ENCODE data around the gene TWIST1.

Gene TWIST1

GRCh38 chr7:19097165-19098055 lies 20.0 kb downstream of the TWIST1 start:
- no peak for FAIRE-seq

DNA sequence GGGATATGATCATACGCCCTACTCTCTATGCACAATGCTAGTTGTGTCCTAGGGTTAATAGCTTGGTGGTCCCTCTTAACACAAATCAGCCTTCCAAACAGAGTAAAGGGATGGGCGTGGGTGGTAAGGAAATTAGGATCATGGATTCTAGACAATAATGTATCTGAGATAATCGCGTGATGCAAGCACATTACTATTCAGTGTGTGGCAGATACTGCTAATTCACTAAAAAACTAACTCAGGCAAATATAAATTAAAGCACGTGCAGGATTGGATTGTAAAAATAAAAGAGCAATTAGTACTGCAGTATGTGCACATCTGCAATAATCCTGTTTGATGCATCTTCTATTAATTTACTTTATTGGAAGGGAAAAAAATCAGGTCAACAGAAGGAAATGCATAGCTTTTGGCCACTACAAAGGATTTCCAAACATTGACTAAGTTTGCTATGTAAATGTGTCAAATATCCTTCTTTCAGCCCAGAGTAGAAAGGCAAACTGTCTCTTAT lies 22.0 kb downstream of the TWIST1 start:
- no peak for DNase-seq (ENCODE audit: low spot score)
- peak; percentile 44 for FAIRE-seq

More at GRCh38 chr7:19097165-19098055, 20.0 kb downstream of the TWIST1 start:
- DNase-seq (ENCODE audit: low spot score) = no peak

GRCh38 chr7:19094598-19095352 lies 22.7 kb downstream of the TWIST1 start:
- no peak for FAIRE-seq

GRCh38 chr7:19094138-19094537 lies 23.3 kb downstream of the TWIST1 start:
- no peak for FAIRE-seq
- DNase-seq (ENCODE audit: low spot score) = no peak

More at GRCh38 chr7:19094598-19095352, 22.7 kb downstream of the TWIST1 start:
- DNase-seq (ENCODE audit: low spot score) = no peak

DNA sequence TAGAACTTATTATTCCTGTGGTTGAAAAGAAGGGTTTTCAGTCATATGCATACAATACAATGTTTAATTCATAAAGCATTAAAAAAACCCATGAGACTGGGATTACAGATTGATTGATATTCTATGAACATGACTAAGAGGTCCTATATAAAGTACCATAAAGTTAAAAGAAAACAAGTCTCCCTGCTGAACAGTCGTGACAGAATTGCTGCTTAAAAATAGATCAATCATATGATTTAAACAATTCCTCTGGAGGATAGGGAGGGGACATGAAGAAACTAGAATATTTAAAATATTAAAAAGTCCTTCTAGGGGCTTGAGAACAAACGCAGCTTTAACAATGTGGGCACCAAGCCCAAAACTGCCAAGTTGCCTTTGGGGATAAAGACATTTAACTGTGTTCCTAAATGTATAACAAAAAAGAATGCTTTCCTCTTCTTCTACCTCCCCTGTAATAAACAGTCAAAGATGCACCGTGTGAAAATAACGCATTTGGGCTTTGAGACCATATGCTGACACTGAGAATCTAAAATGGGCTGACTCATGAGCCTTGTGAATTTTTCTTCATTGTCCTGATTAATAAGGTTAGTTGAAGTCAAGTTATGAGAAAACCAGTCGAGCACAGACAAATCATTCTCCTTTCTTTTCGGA lies 25.8 kb downstream of the TWIST1 start:
- DNase-seq (ENCODE audit: low spot score) (no peak), FAIRE-seq (no peak)

GRCh38 chr7:19090526-19090925 lies 26.9 kb downstream of the TWIST1 start:
- FAIRE-seq = no peak
- no peak for DNase-seq (ENCODE audit: low spot score)

DNA sequence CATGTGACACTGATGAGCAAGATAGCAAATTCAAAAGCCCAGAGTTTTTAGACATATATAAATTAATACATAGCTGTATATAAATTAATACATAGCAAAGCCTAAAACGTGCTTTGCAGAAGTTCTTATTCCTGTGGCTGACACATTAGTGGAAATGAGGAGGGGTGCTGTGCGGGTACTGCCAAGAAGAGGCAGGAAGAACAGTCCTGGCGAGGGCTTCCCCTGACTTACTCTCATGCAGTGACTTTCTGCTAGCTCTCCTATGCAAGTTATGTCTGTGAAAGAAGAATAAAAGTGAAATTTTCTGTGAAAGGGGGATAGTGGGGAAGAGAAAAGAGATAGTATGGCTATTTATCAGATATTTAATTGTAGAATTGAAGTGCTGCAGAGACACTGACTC lies 27.6 kb downstream of the TWIST1 start:
- FAIRE-seq = no peak
- no peak for DNase-seq (ENCODE audit: low spot score)

DNA sequence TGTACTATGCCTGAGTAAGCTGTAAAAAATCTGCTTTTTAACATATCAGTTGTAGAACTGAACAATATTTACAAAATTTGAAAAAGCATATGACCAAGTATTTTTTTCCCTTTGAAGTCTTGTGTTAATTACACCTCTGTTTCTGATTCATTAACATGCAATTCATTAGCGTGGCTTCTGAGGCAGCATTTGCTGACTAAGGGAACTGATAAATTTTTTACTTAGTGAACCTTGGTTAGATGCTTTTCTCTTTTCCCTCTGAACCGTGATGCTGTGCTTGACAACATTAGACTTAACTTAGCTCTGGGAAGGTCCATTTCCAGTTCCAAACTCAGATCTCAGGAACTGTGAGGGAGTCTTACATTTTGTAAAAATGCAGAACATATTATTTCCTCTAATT lies 28.1 kb downstream of the TWIST1 start:
- DNase-seq (ENCODE audit: low spot score) = no peak
- no peak for FAIRE-seq

DNA sequence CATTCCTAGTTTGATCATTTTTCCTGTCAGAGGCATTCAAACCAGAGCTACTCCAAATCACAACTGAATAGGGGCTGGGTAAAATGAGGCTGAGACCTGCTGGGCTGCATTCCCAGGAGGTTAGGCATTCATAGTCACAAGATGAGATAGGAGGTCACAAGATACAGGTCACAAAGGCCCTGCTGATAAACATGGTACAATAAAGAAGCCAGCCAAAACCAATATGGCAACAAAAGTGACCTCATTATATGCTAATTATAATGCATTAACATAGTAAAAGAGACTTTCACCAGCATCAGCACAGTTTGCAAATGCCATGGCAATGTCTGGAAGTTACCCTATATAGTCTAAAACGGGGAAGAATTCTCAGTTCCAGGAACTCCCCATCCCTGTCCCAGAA lies 37.3 kb downstream of the TWIST1 start:
- no peak for FAIRE-seq
- DNase-seq (ENCODE audit: low spot score) = no peak

- no peak for FAIRE-seq
Observed at GRCh38 chr7:19079066-19079465, 38.4 kb downstream of the TWIST1 start.

GRCh38 chr7:19069842-19070241 lies 47.6 kb downstream of the TWIST1 start:
- DNase-seq (ENCODE audit: low spot score) (no peak), FAIRE-seq (no peak)

More at GRCh38 chr7:19079066-19079465, 38.4 kb downstream of the TWIST1 start:
- peak; percentile 21 for DNase-seq (ENCODE audit: low spot score)

GRCh38 chr7:19066170-19066569 lies 51.3 kb downstream of the TWIST1 start:
- FAIRE-seq (no peak), DNase-seq (ENCODE audit: low spot score) (no peak)

Data from urothelium cell line (cell line).